ENCODE results near the gene FAM181B.

The FAM181B gene, protein sequence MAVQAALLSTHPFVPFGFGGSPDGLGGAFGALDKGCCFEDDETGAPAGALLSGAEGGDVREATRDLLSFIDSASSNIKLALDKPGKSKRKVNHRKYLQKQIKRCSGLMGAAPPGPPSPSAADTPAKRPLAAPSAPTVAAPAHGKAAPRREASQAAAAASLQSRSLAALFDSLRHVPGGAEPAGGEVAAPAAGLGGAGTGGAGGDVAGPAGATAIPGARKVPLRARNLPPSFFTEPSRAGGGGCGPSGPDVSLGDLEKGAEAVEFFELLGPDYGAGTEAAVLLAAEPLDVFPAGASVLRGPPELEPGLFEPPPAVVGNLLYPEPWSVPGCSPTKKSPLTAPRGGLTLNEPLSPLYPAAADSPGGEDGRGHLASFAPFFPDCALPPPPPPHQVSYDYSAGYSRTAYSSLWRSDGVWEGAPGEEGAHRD

GRCh38 chr11:82733444-82734119, at the start of gene FAM181B:
Gene FAM181B, minus strand, starts transcription at chr11:82733864. Its CDS starts 135 bp downstream, at chr11:82733729.
- DNase-seq, result peak; percentile 5

DNA sequence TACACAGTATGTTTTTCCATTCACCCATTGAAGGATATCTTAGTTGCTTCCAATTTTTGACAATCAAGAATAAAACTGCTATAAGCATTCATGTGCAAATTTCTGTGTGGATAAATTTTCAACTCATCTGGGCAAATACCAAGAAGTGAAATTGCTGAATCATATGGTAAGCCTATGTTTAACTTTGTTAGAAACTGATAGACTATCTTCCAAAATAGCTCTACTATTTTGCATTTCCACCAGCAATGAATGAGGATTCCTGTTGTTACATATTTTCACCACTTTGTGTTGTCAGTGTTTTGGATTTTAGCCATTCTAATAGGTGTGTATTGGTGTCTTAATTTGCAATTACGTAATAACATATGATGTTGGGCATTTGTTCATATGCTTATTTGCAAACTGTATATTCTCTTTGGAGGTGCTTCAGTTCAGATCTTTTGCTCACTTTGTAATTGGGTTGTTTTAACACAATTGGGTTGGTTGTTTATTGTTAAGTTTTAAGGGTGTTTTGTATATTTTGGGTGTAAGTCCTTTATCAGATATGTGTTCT, 49.2 kb upstream of the FAM181B start:
- DNase-seq, result no peak

GRCh38 chr11:82778776-82779175, 45.1 kb upstream of the FAM181B start:
- DNase-seq, result no peak

GRCh38 chr11:82776377-82776776, 42.7 kb upstream of the FAM181B start:
- DNase-seq, result no peak

DNA sequence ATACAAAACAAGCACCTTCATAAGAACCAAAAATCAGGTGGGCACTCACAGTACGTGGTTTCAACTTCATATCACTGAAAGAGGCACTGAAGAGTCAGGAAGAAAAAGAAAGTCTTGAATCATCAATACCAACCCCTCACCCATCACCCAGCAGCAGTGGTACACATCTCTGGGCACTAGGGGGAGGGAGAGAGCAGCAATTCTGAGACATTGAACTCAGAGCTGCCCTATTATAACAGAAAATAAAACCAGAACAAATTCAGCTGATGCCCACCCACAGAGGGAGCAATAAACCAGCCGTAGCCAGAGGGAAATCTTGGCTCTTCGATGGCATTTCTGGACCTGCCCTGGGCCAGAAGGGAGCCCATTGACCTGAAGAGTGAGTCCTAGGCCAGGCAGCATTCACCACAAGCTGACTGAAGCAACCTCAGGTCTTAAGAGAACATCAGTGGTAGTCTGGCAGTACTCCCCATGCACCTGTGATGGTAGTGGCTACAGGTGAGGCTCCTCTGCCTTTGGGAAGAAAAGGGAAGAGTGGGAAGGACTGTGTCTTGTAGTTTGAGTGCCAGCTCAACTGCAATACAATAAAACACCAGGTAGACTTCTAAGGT, 42.2 kb upstream of the FAM181B start:
- peak; percentile 14 for DNase-seq

DNA sequence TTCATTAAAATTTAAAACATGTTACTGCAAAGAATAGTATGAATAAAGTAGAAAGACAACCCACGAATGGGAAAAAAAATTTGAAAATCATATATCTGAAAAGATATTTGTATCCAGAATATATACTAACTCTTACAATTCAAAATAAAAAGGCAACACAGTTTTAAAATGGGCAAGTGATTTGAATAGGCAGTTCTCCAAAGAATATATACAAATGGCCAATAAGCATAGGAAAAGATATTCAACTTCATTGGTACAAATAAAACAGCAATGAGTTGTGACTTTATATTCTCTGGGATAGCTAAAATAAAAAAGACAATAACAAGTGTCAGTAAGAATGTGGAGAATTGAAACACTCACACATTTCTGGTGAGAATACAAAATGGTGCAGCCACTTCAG, 41.6 kb upstream of the FAM181B start:
- DNase-seq, result no peak

GRCh38 chr11:82771781-82772180, 38.1 kb upstream of the FAM181B start:
- DNase-seq, result no peak

DNA sequence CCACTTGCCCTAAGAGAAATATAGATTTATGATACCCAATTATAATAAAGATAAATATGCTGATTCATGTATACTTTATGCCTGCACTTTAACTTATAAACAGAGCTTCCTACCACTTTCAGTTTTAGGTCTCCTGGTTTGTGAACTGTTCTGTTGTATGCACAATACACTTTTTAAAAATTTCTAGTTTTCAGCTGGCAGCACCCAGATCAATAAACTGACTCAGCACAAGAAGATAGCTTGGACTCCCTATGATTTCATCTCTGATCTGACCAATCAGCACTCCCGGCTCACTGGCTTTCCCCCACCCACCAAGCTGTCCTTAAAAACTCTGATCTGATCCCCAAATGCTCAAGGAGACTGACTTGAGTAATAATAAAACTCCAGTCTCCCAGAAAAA, 33.5 kb upstream of the FAM181B start:
- DNase-seq, result no peak

DNA sequence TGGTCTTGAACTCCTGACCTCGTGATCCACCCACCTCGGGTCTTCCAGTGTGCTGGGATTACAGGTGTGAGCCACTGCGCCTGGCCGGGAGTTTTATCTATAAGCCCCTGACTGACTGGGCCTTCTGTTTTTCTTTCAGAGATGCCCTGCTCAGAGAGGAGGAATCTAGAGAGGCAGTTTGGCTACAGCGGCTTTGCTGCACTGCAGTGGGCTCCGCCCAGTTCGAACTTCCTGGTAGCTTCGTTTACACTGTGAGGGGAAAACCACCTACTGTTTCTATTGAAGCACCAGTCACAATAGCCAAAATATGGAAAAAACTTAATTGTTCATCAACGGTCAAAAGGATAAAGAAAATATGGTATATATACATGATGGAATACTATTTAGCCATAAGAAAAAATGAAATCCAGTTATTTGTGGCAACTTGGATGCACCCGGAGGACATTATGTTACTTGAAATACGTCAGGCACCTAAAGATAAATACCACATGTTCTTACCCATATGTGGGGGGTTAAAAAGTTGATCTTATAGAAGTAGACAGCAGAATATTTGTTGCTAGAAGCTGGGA, 31.9 kb upstream of the FAM181B start:
- DNase-seq, result no peak

DNA sequence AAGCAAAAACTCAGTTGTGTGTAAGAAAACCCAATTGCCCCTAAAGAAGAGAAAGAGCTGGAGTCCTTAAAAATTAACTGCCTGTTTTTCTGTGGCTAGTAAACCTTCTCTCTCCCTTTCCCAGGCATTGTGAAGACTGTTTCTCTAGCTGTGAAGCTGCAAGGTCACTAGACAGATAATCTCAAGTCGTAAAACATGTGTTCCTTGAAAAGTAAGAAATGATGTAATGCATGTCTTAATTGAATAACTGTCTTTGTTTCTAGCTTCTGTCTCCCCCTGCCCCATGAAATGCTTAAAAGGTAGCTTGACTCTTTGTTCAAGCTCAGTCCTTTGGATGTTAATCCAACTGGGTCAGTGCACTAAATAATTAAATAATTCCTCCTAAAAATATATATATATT, 29.5 kb upstream of the FAM181B start:
- DNase-seq, result no peak

DNA sequence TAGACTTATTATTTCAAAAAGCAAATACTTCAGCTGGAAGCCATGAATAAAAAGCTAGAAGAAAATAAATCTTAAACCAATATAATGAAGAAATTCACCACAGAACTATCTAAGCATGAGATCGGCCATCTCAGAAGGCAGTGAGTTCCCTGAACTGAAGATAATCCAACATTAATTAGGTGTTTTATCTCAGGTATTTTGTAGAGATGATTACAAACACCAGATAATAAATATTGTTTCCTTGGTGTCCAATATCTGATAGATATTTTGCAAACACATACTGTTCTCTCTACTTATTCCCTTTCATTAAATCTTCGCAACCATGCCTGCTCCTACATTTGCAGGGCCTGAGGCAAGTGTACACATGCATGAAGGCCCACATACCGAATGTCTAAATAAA, 26.0 kb upstream of the FAM181B start:
- DNase-seq, result no peak

DNA sequence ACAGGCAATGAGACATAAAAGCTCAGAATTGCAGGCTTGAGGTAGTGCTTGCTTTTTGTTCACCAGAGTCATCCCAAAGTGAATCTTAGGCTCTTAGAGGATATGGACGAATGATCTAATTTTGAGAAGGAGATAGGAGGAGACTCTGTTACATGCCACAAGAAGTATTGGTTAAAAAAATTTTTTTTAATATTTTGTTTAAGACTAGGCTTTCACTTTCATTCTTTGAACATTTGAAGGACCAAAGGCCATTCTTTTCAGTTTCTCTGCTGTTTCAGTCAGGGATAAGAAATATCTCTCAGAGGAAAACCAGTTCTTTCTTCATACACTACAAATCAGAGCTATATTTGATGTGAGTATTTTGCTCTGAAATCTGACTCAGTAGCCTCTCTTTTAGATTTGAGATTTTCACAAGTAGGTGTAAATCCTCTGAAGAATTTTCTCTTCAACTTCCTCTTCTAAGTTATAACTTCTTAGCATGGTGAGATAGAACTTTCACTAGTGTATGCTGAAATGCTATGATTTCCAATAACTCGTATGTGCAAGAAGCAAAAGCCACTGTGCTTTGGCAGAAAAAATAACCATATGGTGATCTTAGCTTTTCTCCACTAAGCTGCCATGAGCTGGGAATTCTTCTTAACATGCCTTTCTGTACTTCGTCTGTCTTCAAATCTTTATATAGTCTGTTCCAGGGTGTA, 24.1 kb upstream of the FAM181B start:
- DNase-seq, result no peak

GRCh38 chr11:82756765-82757639, 23.3 kb upstream of the FAM181B start:
- no peak for DNase-seq

DNA sequence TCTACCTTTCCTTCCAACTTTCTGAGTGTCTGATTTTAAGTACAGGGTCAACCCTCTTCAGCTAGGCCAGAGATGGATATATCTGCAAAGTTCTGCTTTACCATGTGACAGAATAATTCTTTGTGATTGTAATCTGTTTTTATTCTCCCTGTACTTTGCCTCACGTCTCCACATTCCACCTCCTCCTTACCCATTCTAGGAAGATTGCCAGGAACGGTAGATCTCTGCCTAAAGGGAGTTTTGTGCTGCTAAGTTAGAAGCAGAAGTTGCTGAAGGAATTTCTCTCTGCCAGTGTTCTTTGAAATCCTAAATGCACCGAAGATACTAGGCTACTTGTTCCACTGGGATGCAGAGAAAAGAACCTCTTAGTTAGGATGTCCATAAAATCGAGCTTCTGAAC, 20.7 kb upstream of the FAM181B start:
- no peak for DNase-seq

DNA sequence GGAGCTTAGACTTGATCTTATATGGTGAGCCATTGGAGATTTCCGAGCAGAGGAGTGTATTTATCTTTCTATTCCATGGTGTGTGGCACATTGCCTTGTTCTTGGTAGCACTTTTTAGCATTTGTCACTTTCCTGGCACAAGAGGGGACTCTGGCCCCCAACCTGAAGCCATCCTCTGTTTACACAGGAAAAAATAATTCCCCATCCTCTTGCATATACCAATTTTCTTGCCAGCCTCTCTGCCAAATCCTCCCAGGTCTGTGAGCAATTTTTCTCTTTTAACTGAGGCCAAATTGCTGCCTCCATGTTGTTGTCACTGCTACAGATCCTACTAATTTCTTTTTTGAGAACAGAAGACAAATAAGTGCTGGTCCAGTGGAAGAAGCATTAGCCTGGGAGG, 20.3 kb upstream of the FAM181B start:
- no peak for DNase-seq

DNA sequence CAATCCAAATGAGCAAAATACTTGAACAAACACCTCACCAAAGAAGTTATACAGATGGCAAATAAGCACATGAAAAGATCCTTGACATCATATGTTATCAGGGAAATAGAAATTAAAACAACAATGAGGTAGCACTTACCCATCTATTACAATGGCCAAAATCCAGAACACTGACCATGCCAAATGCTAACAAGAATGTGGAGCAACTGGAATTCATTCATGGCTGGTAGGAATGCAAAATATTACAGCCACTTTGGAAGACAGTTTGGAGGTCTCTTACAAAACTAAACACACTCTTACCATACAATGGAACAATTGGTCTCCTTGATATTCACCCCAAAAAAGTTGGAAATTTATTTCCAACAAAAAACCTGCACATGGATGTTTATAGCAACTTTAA, 19.1 kb upstream of the FAM181B start:
- no peak for DNase-seq

DNA sequence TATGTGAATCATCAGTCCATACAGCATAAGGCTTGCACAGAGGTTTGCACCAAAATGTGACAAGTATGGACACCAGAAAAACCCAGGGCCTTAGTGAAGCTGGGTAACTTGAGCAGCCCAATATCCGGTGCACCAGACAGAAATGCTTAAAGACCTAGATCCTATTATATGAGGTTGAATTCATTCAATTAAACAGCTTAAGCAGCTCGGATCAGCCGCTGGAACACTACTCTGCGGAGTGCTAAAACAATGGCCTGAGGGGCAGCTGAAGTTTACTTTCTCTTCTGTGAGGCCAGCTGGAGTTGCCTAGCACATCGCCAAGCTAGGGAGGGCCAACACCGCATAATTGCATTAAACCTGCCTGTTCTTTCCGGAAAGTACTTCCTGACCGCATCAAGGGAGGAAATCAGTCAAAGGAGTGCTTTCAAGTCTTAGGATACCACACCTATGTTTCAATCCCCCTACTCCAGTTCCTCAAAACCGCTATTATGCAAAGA, 17.0 kb upstream of the FAM181B start:
- peak; percentile 14 for DNase-seq

DNA sequence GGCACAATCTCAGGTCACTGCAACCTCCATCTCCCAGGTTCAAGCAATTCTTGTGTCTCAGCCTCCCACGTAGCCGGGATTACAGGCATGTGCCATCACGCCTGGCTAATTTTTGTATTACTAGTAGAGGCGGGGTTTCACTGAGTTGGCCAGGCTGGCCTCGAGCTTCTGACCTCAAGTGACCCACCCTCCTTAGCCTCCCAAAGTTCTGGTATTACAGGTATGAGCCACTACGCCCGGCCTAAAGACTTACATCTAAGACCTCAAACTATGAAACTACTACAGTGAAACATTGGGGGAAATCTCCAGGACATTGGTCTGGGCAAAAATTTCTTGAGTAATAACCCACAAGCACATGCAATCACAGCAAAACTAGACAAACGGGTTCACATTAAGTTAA, 13.8 kb upstream of the FAM181B start:
- no peak for DNase-seq

GRCh38 chr11:82738091-82738490, 4.4 kb upstream of the FAM181B start:
- DNase-seq, result no peak

DNA sequence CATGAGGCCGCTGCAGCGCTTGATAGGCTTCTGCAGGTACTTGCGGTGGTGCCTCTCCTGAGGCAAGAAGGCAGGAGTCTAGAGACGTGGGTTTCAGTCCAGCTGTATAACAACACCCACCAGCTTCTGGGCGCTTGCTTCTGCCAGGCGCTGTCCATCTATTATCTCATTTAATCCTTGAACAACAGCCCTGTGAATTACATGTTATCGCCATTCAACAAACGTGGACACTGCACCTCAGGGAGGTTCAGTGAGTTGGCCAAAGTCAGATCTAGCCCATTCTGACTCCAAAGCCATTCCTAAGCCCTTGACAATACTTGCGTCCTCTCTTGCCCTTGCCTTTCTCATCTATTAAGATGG, 436 bp upstream of the FAM181B start:
- DNase-seq, result no peak

GRCh38 chr11:82732734-82733443, 775 bp downstream of the FAM181B start:
- no peak for DNase-seq

Measured in KG1 (cell line).